Heart right ventricle (tissue), 16 donors: Measurements from ENCODE around the gene GPR55. TPM values are rescaled to one million over a fixed set of nuclear protein-coding genes. Genes with fewer than 3 reads are reported as not detected.
A peak's percentile ranks its signal among the peaks of the same experiment; 100 is the strongest.

ENCODE experiments used
- ATAC-seq, 8 donors: fragments of 200-7000 bp; cut with Tn5 transposase; one replicate each; pipeline ENCODE4 v1.9.1; 2020; ENCODE audit warnings: mild to moderate bottlenecking in 8 of 8, moderate library complexity in 8 of 8, moderate number of reproducible peaks in 1 of 8
- DNase-seq, 2 donors: peaks; one replicate each; pipeline ENCODE4 v3.0.0-alpha.2; 2020
- H3K27ac ChIP-seq, 10 donors: fragments of 200-600 bp; sonication (generic) in 2 of 10; one replicate each; pipeline versions ENCODE4 v1.5.0 to v1.8.0; 2020 to 2022; ENCODE audit warnings: mild to moderate bottlenecking in 3 of 10
- H3K27me3 ChIP-seq, 7 donors: fragments of 200-600 bp; one replicate each; pipeline ENCODE4 v1.8.0; 2021 to 2022; ENCODE audit warnings: mild to moderate bottlenecking in 2 of 7
- H3K36me3 ChIP-seq, 9 donors: fragments of 200-600 bp; sonication (generic) in 1 of 9; one replicate each; pipeline versions ENCODE4 v1.5.0 to v1.8.0; 2020 to 2022; ENCODE audit warnings: mild to moderate bottlenecking in 2 of 9
- H3K4me1 ChIP-seq, 9 donors: fragments of 200-600 bp; sonication (generic) in 1 of 9; one replicate each; pipeline versions ENCODE4 v1.5.0 to v1.8.0; 2020 to 2022; ENCODE audit warnings: mild to moderate bottlenecking in 4 of 9
- H3K4me3 ChIP-seq, 10 donors: fragments of 200-600 bp; sonication (generic) in 2 of 10; one replicate each; pipeline versions ENCODE4 v1.5.0 to v1.8.0; 2020 to 2022; ENCODE audit warnings: mild to moderate bottlenecking in 7 of 10, moderate library complexity in 2 of 10
- H3K9me3 ChIP-seq, 11 donors: fragments of 200-600 bp in 10 of 11; sonication (generic) in 2 of 11; one replicate each; pipeline versions ENCODE4 v1.5.0 to v1.8.0; 2013 to 2022; ENCODE audit warnings: mild to moderate bottlenecking in 2 of 11, control low read depth in 1 of 11, moderate library complexity in 1 of 11
- CTCF ChIP-seq, 9 donors: fragments of 200-600 bp; sonication (generic) in 2 of 9; IDR thresholded peaks; one replicate each; pipeline versions ENCODE4 v1.5.0 to v1.8.0; 2021 to 2022; ENCODE audit warnings: antibody characterized with exemption in 9 of 9, mild to moderate bottlenecking in 5 of 9, moderate library complexity in 1 of 9
- WGBS, 2 donors: extraction: QIAGEN DNeasy Blood & Tissue Kit; methylation state at CpG; one replicate each; pipeline ENCODE4 v1.1.7; 2013; ENCODE audit warnings: inconsistent platforms in 1 of 2; 5-methylcytosine and 5-hydroxymethylcytosine counted together
- intact Hi-C, 10 donors: fragments of 100-400 bp; cut with DNase I; formaldehyde crosslinking; loops; one replicate each; pipeline versions ENCODE4 v1.11.1 to v1.14.2; 2022
- polyA plus RNA-seq, 2 donors: library from polyadenylated mRNA; stranded (reverse); fragments of 200-250 nt; gene quantifications; one replicate each; pipeline ENCODE4 v1.2.3, GENCODE V29; 2013
- total RNA-seq, 10 donors: library from RNA; stranded (reverse); fragmentation: NEBNext Ultra II Directional in 3 of 10; extraction: Animal tissue kit (Norgen Biotek cat#: 25700) in 3 of 10; gene quantifications; one replicate each; pipeline versions ENCODE4 v1.2.1 to v1.2.4, GENCODE V29; 2021 to 2023
- donor health status: Arrhythmogenic right ventricular cardiomyopathy.
- donor health status: ischemic (EF 13 %, LVEDD 7.1; RV severe dilation, severe dysfunction).
- donor health status: healthy with polysubstance abuse.
- donor health status: DM: no; HTN: yes; CAD: no.
- donor health status: DM: no; HTN: no; CAD: no.
- donor health status: ischemic (EF 25% LVEDD 6.9; RV normal size, moderate dysfunction).
- donor health status: ischemic (EF 25% LVEDD 5.7; RV mildly dilated, moderate dysfunction).
- donor health status: healthy.
- donor health status: DM: yes; HTN: yes; CAD: no.
- donor health status: Ischemic cardiomyopathy.
- donor health status: ischemic (EF 35%, LVEDD 5.7; RV mildly dilated, moderate dysfunction).
- donor health status: nonischemic (EF 11% LVEDD 7.7; RV severe dilation, severe dysfunction).
- donor health status: DM: yes; HTN: yes; CAD: no.
- donor health status: PGD.
- donor health status: ischemic (EF 29% LVEDD 5.4; RV normal size, mild dysfunction).
- donor health status: nonischemic (EF 23%, LVEDD 6.1; RV moderate dilation, normal function).

Gene GPR55
- total and polyA plus RNA-seq, 12 donors, result 0.01 to 0.42 TPM; not detected in 10

DNA sequence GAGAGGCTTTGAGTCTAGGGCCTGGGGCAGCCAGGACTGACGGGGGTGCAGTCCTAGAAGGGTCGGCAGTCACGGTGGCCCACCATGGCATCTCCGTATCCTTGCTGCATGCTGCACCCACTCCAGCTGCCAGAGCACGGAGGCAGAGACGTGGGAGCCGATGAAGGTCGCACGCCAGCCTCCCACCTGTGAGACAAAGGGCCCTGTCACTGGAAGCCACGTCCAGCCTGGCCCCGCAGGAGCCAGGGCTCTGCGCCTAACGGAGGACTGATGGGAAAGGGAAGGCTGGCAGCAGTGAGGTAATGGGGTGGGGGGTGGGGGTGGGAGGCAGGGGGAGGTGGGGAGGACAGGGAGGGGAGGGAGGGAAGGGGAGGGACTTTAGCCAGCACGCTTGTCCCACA lies 38.4 kb downstream of the GPR55 start:
- WGBS, 2 donors, result 78 to 81% methylated on average over 14 of the region's 14 CpGs

GRCh38 chr2:230886206-230886605 lies 38.8 kb downstream of the GPR55 start:
- Histone ChIP-seq H3K27me3 (no peaks in the 10 kb centered on the region), H3K36me3 (no peaks in the 10 kb centered on the region), H3K4me3 (no peak overlapping the region), H3K4me1 (peaks cover 0 to 10% (median 0%) of the 10 kb centered on the region in 9 donors), H3K27ac (no peak overlapping the region), H3K9me3 (no peaks in the 10 kb centered on the region)
- DNase-seq, result no peak
- intact Hi-C loops, result no loop called here
- 73 to 79% methylated on average over 5 of the region's 5 CpGs for WGBS, 2 donors
- ATAC-seq, result no peak
- TF ChIP-seq CTCF (IDR thresholded peaks at IDR 0.05), result no peak

More for the DNA sequence above, 38.4 kb downstream of the GPR55 start:
- DNase-seq (no peak), ATAC-seq (no peak)
- Histone ChIP-seq H3K4me1 (peaks cover 0 to 10% (median 0%) of the 10 kb centered on the region in 9 donors), H3K27me3 (peaks cover 0 to under 1% (median 0%) of the 10 kb centered on the region in 7 donors), H3K27ac (no peak overlapping the region), H3K4me3 (no peak overlapping the region), H3K9me3 (no peaks in the 10 kb centered on the region), H3K36me3 (no peaks in the 10 kb centered on the region)
- no peak for TF ChIP-seq CTCF (IDR thresholded peaks at IDR 0.05)
- intact Hi-C loops, result no loop called here

DNA sequence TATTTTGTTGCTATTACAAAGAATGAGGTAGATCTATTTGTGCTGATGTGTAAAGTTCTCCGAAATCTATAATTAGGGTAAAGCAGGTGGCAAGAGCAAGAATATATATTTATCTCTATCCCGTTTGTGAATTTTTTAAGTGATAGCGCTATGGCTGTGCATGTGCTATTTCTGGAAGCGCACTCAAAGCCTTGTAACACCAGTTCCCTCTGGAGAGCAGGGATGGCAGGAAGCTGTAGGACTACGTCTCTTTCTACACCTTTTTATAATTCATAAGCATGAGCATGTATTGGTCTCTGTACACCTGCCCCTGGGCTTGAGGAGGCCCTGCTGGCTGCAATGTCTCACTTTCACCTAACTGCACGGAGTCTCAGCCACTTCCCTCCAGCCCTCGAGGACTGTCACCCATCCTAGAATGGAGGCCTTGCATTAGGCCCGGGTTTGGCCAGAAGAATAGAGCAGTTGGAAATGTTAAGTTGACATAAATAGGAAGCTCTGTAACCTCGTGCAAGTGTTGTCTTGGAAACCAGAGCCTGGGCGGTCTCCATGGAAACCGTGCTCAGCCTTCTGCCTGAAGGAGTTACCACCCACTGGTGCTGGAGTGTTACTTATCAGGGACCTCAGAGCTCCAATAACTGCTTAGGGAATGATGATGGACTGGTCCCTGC lies 39.4 kb downstream of the GPR55 start:
- WGBS, 2 donors, result 28 to 42% methylated on average over 11 of the region's 11 CpGs
- peaks cover 0 to 10% (median 0%) of the 10 kb centered on the region in 9 donors for H3K4me1 ChIP-seq
- no peaks in the 10 kb centered on the region for H3K9me3 ChIP-seq
- no peak overlapping the region for H3K4me3 ChIP-seq
- no peak for TF ChIP-seq CTCF (IDR thresholded peaks at IDR 0.05)
- no peak overlapping the region for H3K27ac ChIP-seq
- no peaks in the 10 kb centered on the region for H3K36me3 ChIP-seq
- DNase-seq, result no peak
- intact Hi-C loops, result no loop called here
- peak in 3 of 8 donors; percentile 56 to 72 (median 59) for ATAC-seq
- no peaks in the 10 kb centered on the region for H3K27me3 ChIP-seq

DNA sequence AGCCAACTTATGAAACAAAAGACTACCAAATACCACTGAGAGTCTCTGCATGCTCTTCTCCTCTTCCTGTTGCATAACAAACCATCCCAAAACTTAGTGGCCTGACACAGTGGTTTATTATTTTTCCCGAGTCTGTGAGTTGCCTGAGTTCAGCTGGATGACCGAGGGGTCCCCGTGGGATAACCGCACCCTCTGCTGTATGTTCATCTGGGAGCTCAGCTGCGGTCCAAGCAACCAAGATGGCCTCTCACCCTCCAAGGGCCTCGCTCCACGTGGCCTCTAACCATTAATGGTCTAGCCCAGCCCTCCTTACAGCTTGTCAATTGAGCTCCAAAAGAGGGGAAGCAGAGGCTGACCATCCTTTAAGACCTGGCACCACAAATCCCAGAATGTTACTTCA lies 43.2 kb downstream of the GPR55 start:
- ATAC-seq (no peak), DNase-seq (no peak)
- no peak for TF ChIP-seq CTCF (IDR thresholded peaks at IDR 0.05)
- no peaks in the 10 kb centered on the region for H3K9me3 ChIP-seq
- H3K4me1 ChIP-seq, result peaks cover 0 to 10% (median 0%) of the 10 kb centered on the region in 9 donors
- intact Hi-C loops, result no loop called here
- H3K27ac ChIP-seq, result no peak overlapping the region
- H3K36me3 ChIP-seq, result peaks cover 0 to 11% (median 0%) of the 10 kb centered on the region in 9 donors
- WGBS, 2 donors, result 85 to 86% methylated on average over 7 of the region's 7 CpGs
- no peaks in the 10 kb centered on the region for H3K27me3 ChIP-seq
- no peak overlapping the region for H3K4me3 ChIP-seq
